WTC11 (cell line): ENCODE data around the gene DLGAP4. TPM values are rescaled to one million over a fixed set of nuclear protein-coding genes. Genes with fewer than 3 reads are reported as not detected.

ENCODE experiments used
- ATAC-seq: fragments of 200-7000 bp; cut with Tn5 transposase; 2 replicates; pipeline ENCODE4 v1.10.0; 2021; ENCODE audit warnings: mild to moderate bottlenecking, moderate library complexity
- CTCF ChIA-PET: fragments of 300-600 bp; sonication (Branson Sonifier 250); formaldehyde crosslinking; loops from one replicate; lab custom pipeline; 2021; ENCODE audit warnings: antibody characterized with exemption; lab: Charles Lee
- POLR2A ChIA-PET: fragments of 350-600 bp; sonication (Branson Sonifier 250); formaldehyde crosslinking; loops from one replicate; lab custom pipeline; 2021; ENCODE audit warnings: antibody characterized with exemption; lab: Charles Lee
- DNase-seq: peaks from one replicate; pipeline ENCODE4 v3.0.0; 2021; ENCODE audit warnings: low spot score
- H3K27ac Mint-ChIP-seq: 2 replicates; pipeline ENCODE4 v1.8.0; 2021; ENCODE audit warnings: mixed read lengths
- H3K27me3 Mint-ChIP-seq: 2 replicates; pipeline ENCODE4 v1.8.0; 2021; ENCODE audit warnings: low read depth, mild to moderate bottlenecking, moderate library complexity, mixed read lengths
- H3K36me3 Mint-ChIP-seq: 2 replicates; pipeline ENCODE4 v1.8.0; 2021; ENCODE audit warnings: mixed read lengths
- H3K4me1 Mint-ChIP-seq: 2 replicates; pipeline ENCODE4 v1.8.0; 2022; ENCODE audit warnings: mixed read lengths
- H3K4me3 Mint-ChIP-seq: 2 replicates; pipeline ENCODE4 v1.8.0; 2021; ENCODE audit warnings: mild to moderate bottlenecking, moderate library complexity, mixed read lengths
- H3K9me3 Mint-ChIP-seq: 2 replicates; pipeline ENCODE4 v1.8.0; 2021; ENCODE audit warnings: mixed read lengths
- AFF4 ChIP-seq: sonication (generic); formaldehyde crosslinking; IDR thresholded peaks from 2 replicates; pipeline ENCODE4 v1.8.1; 2023; ENCODE audit warnings: mild to moderate bottlenecking, missing genetic modification reagents, borderline replicate concordance
- CTCF ChIP-seq: fragments of 200-600 bp; IDR thresholded peaks from 2 replicates; pipeline ENCODE4 v1.8.0; 2022; ENCODE audit warnings: antibody characterized with exemption
- ELF4 ChIP-seq: sonication (generic); formaldehyde crosslinking; IDR thresholded peaks from 2 replicates; pipeline ENCODE4 v1.8.1; 2022; ENCODE audit warnings: low read depth, mild to moderate bottlenecking, moderate library complexity, missing genetic modification reagents
- EMX1 ChIP-seq: fragments of 250-450 bp; sonication (Bioruptor Pico); IDR thresholded peaks from 2 replicates; pipeline ENCODE4 v1.8.0; 2021; ENCODE audit warnings: mild to moderate bottlenecking
- GRHL2 ChIP-seq: fragments of 250-450 bp; sonication (Bioruptor Pico); IDR thresholded peaks from 2 replicates; pipeline ENCODE4 v1.8.0; 2022; ENCODE audit warnings: mild to moderate bottlenecking, moderate library complexity; ENCODE audit not compliant: insufficient replicate concordance, severe bottlenecking
- IRF2 ChIP-seq: sonication (generic); formaldehyde crosslinking; IDR thresholded peaks from 2 replicates; pipeline ENCODE4 v1.8.0; 2022; ENCODE audit warnings: low read depth, missing genetic modification reagents, borderline replicate concordance
- MYBL2 ChIP-seq: sonication (generic); formaldehyde crosslinking; IDR thresholded peaks from 2 replicates; pipeline ENCODE4 v1.8.1; 2023; ENCODE audit warnings: mild to moderate bottlenecking, moderate library complexity, missing genetic modification reagents
- PRDM15 ChIP-seq: sonication (generic); formaldehyde crosslinking; IDR thresholded peaks from 2 replicates; pipeline ENCODE4 v1.8.0; 2022; ENCODE audit warnings: missing genetic modification reagents
- SMAD3 ChIP-seq: sonication (generic); formaldehyde crosslinking; IDR thresholded peaks from 2 replicates; pipeline ENCODE4 v1.8.0; 2022; ENCODE audit warnings: missing genetic modification reagents, mild to moderate bottlenecking, borderline replicate concordance
- TCF7 ChIP-seq: sonication (generic); formaldehyde crosslinking; IDR thresholded peaks from 2 replicates; pipeline ENCODE4 v1.8.0; 2022; ENCODE audit warnings: mild to moderate bottlenecking, low read depth, missing genetic modification reagents, moderate library complexity
- TP53 ChIP-seq: sonication (generic); formaldehyde crosslinking; IDR thresholded peaks from 2 replicates; pipeline ENCODE4 v1.8.1; 2023; ENCODE audit warnings: mild to moderate bottlenecking, missing genetic modification reagents
- ZNF219 ChIP-seq: sonication (generic); formaldehyde crosslinking; IDR thresholded peaks from 2 replicates; pipeline ENCODE4 v1.8.0; 2023; ENCODE audit warnings: missing genetic modification reagents, mild to moderate bottlenecking, borderline replicate concordance
- ZNF396 ChIP-seq: fragments of 250-450 bp; sonication (Bioruptor Pico); IDR thresholded peaks from 2 replicates; pipeline ENCODE4 v1.8.0; 2021; ENCODE audit warnings: mild to moderate bottlenecking, moderate library complexity, borderline replicate concordance
- total RNA-seq: library from RNA; stranded (reverse); gene quantifications from 3 replicates; pipeline ENCODE4 v1.2.3, GENCODE V29; 2021
- TF ChIP-seq, protein P1 (sequence below): fragments of 250-450 bp; sonication (Bioruptor Pico); conservative IDR thresholded peaks from 2 replicates; pipeline ENCODE4 v1.9.0; 2021; ENCODE audit warnings: mild to moderate bottlenecking

The DLGAP4 gene
- total RNA-seq, 1 experiment from 2014 or later: 52.6 TPM

- TF ChIP-seq TP53 (CRISPR knock-in tag) (no peak), ELF4 (no peak), PRDM15 (no peak), EMX1 (CRISPR knock-in tag) (no peak), SMAD3 (CRISPR knock-in tag) (no peak), TCF7 (no peak), IRF2 (CRISPR knock-in tag) (no peak), ZNF396 (no peak), ZNF219 (CRISPR knock-in tag) (no peak), GRHL2 (CRISPR knock-in tag) (no peak), CTCF (no peak), AFF4 (CRISPR knock-in tag) (no peak), MYBL2 (no peak)
- TF ChIP-seq, protein P1, sequence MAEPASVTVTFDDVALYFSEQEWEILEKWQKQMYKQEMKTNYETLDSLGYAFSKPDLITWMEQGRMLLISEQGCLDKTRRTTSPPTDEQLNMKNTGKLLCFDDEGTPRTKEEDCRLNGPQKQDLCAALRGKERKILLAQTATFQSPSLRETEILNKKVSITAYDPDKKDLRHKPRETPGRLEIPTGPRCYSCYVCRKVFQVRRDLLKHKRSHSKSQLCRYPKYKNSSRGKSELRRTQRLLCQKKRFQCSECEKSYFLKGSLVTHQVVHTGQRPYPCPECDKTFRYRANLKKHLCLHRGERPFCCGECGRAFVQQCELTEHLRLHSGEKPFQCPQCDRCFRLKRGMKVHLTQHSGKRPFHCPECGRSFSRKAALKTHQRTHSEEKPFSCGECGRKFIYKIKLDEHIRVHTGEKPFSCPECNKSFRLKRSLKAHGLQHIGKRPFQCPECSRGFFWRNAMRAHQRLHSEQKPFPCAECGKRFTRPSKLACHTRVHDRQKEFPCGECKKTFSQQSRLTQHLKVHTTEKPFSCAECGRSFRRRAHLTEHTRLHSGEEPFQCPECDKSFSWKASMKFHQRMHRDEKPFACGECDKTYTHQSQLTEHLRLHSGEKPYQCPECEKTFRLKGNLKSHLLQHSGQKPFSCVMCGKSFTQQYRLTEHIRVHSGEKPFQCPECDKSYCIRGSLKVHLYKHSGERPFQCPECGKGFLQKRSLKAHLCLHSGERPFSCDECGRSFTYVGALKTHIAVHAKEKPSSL: no peak
- POLR2A ChIA-PET: no interaction called here
- CTCF ChIA-PET: interaction anchor here (2.0 kb wide), 1 partner anchor 118 kb away, joined by 5 read pairs; no protein-coding TSS in a partner anchor
- DNase-seq (no peak), ATAC-seq (no peak)
- Mint-ChIP-seq H3K9me3 (no peaks in the 10 kb centered on the region), H3K4me1 (no peaks in the 10 kb centered on the region), H3K36me3 (no peaks in the 10 kb centered on the region), H3K27me3 (no peaks in the 10 kb centered on the region; the same call in 1 of the 2 replicates), H3K27ac (no peak overlapping the region), H3K4me3 (no peak overlapping the region)
Observed at GRCh38 chr20:36281785-36282380, 24.3 kb upstream of the DLGAP4 start.
